ENCODE measurements around the gene ATP11A.

GRCh38 chr13:112781287-112781686, 91.4 kb downstream of the ATP11A start:
- TF ChIP-seq CTCF (IDR thresholded peaks at IDR 0.05) (no peak), POLR2A (IDR thresholded peaks at IDR 0.05) (no peak)
